ENCODE results near the gene TULP1. TPM values are rescaled to one million over a fixed set of nuclear protein-coding genes. Genes with fewer than 3 reads are reported as not detected.

TULP1 gene
- total RNA-seq, 1 experiment from 2014 or later, result not detected

DNA sequence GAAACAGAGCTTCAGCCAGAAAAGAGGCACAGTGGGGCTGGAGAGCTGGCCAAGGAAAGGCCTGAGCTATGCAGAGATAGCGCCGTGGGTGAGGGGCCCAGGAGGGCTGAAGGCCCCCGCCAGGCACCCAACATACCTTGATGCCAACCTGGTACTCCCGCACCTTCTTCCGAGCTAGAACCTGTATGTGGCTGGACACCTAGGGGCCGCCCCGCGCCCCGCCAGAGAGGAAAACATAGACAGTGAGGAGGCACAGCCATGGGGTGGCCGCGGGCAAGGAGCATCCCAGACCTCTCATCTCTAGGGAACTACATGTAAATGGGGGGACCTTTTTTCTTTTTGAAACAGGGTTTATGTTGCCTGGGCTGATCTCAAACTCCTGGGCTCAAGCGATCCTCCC lies 32.5 kb downstream of the TULP1 start:
- H3K79me1 ChIP-seq (ENCODE audit: insufficient read depth, low read depth, low read length, poor library complexity, severe bottlenecking), result no peaks in the 10 kb centered on the region
- H2AK5ac ChIP-seq (ENCODE audit: insufficient read length, low read length), result no peak overlapping the region
- peaks cover 1% of the 10 kb centered on the region for H3K27me3 Mint-ChIP-seq (ENCODE audit: low read depth)
- peaks cover 9 to 19% of the 10 kb centered on the region in 2 experiments for H3K4me1 Mint-ChIP-seq
- H3K56ac ChIP-seq (ENCODE audit: insufficient read length, low read depth, low read length), result no peak overlapping the region
- peaks cover 8 to 64% (median 41%) of the 10 kb centered on the region in 3 experiments for H3K36me3 Mint-ChIP-seq (ENCODE audit: insufficient read depth in 1 of 3, low read depth in 3 of 3)
- no peak overlapping the region for H3K4me2 ChIP-seq (ENCODE audit: insufficient read depth, insufficient read length, low read length)
- H3K14ac ChIP-seq (ENCODE audit: insufficient read depth, low read length), result no peak overlapping the region
- TF ChIP-seq, protein P1, sequence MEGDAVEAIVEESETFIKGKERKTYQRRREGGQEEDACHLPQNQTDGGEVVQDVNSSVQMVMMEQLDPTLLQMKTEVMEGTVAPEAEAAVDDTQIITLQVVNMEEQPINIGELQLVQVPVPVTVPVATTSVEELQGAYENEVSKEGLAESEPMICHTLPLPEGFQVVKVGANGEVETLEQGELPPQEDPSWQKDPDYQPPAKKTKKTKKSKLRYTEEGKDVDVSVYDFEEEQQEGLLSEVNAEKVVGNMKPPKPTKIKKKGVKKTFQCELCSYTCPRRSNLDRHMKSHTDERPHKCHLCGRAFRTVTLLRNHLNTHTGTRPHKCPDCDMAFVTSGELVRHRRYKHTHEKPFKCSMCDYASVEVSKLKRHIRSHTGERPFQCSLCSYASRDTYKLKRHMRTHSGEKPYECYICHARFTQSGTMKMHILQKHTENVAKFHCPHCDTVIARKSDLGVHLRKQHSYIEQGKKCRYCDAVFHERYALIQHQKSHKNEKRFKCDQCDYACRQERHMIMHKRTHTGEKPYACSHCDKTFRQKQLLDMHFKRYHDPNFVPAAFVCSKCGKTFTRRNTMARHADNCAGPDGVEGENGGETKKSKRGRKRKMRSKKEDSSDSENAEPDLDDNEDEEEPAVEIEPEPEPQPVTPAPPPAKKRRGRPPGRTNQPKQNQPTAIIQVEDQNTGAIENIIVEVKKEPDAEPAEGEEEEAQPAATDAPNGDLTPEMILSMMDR (conservative IDR thresholded peaks at IDR 0.05), result no peak
- H4K20me1 ChIP-seq (ENCODE audit: control insufficient read depth, insufficient read depth, insufficient read length), result no peaks in the 10 kb centered on the region
- H3K18ac ChIP-seq (ENCODE audit: insufficient read length, low read depth, low read length), result no peak overlapping the region
- H2BK15ac ChIP-seq (ENCODE audit: low read depth, low read length), result no peak overlapping the region
- no peak overlapping the region for H2BK12ac ChIP-seq (ENCODE audit: insufficient read length, low read depth, low read length)
- no peaks in the 10 kb centered on the region for H3K79me2 ChIP-seq (ENCODE audit: insufficient read depth, low read length)
- peak overlapping the region in 2 of 3 experiments; percentile 4 to 18; a peak in 1 of 7 replicates for H3K27ac Mint-ChIP-seq
- H2BK5ac ChIP-seq (ENCODE audit: insufficient read length, low read length), result no peak overlapping the region
- no peak overlapping the region for H2BK120ac ChIP-seq (ENCODE audit: low read depth, low read length, poor library complexity, severe bottlenecking)
- H3K9me3 Mint-ChIP-seq, result no peaks in the 10 kb centered on the region
- H3K4me1 ChIP-seq (ENCODE audit: insufficient read depth, low read length), result peaks cover 7% of the 10 kb centered on the region; the same call in 1 of the 2 replicates
- no peak overlapping the region for H3K4ac ChIP-seq (ENCODE audit: low read depth, low read length)
- no peak overlapping the region for H4K8ac ChIP-seq (replicated peaks; ENCODE audit: insufficient read length, low read depth, low read length)
- no peak overlapping the region for H4K5ac ChIP-seq (ENCODE audit: insufficient read length, low read depth, low read length)
- DNase-seq, result no peak
- H3T11ph ChIP-seq (ENCODE audit: low read length), result no peak overlapping the region
- H3K27me3 ChIP-seq (ENCODE audit: insufficient read depth, low read length), result no peaks in the 10 kb centered on the region
- H3K23me2 ChIP-seq (ENCODE audit: insufficient read length, low read depth, low read length, poor library complexity, severe bottlenecking), result no peaks in the 10 kb centered on the region
- no peak overlapping the region for H2AFZ ChIP-seq (ENCODE audit: low read length)
- no peak overlapping the region for H3K9ac ChIP-seq (ENCODE audit: extremely low read depth, insufficient read length, low read length)
- no peak overlapping the region for H3K4me3 Mint-ChIP-seq
- no peaks in the 10 kb centered on the region for H3K9me3 ChIP-seq (ENCODE audit: control insufficient read depth, low read depth, low read length)
- no peak overlapping the region for H4K91ac ChIP-seq (ENCODE audit: insufficient read length, low read depth, low read length)
- no CpG with 5 or more reads among the region's 12 CpGs for WGBS (ENCODE audit: extremely low coverage, insufficient read length, low lambda C conversion rate)
- no peak overlapping the region for H2BK20ac ChIP-seq (ENCODE audit: low read depth, low read length, poor library complexity, severe bottlenecking)
- no peak overlapping the region for H3K27ac ChIP-seq (ENCODE audit: insufficient read length, low read depth, low read length)
- no peak overlapping the region for H3K23ac ChIP-seq (ENCODE audit: insufficient read length, low read depth, low read length)
